ENCODE data around the gene MYCN. TPM values are rescaled to one million over a fixed set of nuclear protein-coding genes. Genes with fewer than 3 reads are reported as not detected.

MYCN gene
- total and polyA plus RNA-seq, 4 donors = 0.16 to 1.3 TPM; not detected in 2

DNA sequence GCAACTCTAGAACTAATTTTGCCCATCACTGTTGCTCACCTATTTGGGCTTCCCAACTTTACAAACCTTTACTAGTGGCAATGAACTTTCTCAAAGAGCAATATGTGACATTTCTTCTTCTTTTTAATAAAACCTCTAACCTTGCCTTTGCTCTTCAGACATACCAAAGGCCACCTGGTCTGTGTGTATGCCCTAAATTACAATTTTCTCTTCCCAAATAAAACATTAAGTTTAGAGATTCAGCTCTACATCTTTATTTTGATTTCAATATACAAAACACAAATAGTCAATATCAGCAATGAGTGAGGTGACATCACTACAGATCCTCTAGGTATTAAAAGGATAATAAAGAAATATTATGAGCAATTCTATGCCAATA is 35.1 kb upstream of the MYCN start:
- H3K4me1 ChIP-seq (ENCODE audit: control insufficient read depth in 4 of 4, insufficient read depth in 4 of 4, low read length in 3 of 4) = no peaks in the 10 kb centered on the region
- no peak overlapping the region for H3K27ac ChIP-seq (ENCODE audit: low read depth in 1 of 2, low read length in 2 of 2)
- H3K9me3 ChIP-seq (ENCODE audit: control insufficient read depth in 4 of 4, low read length in 3 of 4) = no peaks in the 10 kb centered on the region
- no peaks in the 10 kb centered on the region for H3K36me3 ChIP-seq (ENCODE audit: control insufficient read depth in 4 of 4, insufficient read depth in 3 of 4, low read depth in 1 of 4, low read length in 3 of 4)
- H3K9ac ChIP-seq (ENCODE audit: low read depth in 1 of 2, low read length in 2 of 2) = no peak overlapping the region
- no peak overlapping the region for H3K4me3 ChIP-seq (ENCODE audit: low read depth in 1 of 3, low read length in 3 of 3)
- no peaks in the 10 kb centered on the region for H3K27me3 ChIP-seq (ENCODE audit: control insufficient read depth in 4 of 4, insufficient read depth in 4 of 4, low read length in 3 of 4)
- no peak for TF ChIP-seq FOXA2 (IDR thresholded peaks at IDR 0.05)
- TF ChIP-seq SP1 (IDR thresholded peaks at IDR 0.05) = no peak
- TF ChIP-seq MAX (IDR thresholded peaks at IDR 0.05) = no peak
- TF ChIP-seq, protein P1, sequence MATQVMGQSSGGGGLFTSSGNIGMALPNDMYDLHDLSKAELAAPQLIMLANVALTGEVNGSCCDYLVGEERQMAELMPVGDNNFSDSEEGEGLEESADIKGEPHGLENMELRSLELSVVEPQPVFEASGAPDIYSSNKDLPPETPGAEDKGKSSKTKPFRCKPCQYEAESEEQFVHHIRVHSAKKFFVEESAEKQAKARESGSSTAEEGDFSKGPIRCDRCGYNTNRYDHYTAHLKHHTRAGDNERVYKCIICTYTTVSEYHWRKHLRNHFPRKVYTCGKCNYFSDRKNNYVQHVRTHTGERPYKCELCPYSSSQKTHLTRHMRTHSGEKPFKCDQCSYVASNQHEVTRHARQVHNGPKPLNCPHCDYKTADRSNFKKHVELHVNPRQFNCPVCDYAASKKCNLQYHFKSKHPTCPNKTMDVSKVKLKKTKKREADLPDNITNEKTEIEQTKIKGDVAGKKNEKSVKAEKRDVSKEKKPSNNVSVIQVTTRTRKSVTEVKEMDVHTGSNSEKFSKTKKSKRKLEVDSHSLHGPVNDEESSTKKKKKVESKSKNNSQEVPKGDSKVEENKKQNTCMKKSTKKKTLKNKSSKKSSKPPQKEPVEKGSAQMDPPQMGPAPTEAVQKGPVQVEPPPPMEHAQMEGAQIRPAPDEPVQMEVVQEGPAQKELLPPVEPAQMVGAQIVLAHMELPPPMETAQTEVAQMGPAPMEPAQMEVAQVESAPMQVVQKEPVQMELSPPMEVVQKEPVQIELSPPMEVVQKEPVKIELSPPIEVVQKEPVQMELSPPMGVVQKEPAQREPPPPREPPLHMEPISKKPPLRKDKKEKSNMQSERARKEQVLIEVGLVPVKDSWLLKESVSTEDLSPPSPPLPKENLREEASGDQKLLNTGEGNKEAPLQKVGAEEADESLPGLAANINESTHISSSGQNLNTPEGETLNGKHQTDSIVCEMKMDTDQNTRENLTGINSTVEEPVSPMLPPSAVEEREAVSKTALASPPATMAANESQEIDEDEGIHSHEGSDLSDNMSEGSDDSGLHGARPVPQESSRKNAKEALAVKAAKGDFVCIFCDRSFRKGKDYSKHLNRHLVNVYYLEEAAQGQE (IDR thresholded peaks at IDR 0.05) = no peak
- TF ChIP-seq HNF4G (IDR thresholded peaks at IDR 0.05) = no peak
- no peak for TF ChIP-seq TAF1 (conservative IDR thresholded peaks at IDR 0.05)
- no peak for TF ChIP-seq RAD21 (IDR thresholded peaks at IDR 0.05)
- TF ChIP-seq, protein P2, sequence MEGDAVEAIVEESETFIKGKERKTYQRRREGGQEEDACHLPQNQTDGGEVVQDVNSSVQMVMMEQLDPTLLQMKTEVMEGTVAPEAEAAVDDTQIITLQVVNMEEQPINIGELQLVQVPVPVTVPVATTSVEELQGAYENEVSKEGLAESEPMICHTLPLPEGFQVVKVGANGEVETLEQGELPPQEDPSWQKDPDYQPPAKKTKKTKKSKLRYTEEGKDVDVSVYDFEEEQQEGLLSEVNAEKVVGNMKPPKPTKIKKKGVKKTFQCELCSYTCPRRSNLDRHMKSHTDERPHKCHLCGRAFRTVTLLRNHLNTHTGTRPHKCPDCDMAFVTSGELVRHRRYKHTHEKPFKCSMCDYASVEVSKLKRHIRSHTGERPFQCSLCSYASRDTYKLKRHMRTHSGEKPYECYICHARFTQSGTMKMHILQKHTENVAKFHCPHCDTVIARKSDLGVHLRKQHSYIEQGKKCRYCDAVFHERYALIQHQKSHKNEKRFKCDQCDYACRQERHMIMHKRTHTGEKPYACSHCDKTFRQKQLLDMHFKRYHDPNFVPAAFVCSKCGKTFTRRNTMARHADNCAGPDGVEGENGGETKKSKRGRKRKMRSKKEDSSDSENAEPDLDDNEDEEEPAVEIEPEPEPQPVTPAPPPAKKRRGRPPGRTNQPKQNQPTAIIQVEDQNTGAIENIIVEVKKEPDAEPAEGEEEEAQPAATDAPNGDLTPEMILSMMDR (IDR thresholded peaks at IDR 0.05; ENCODE audit: low read depth, low read length, missing input control) = no peak
- TF ChIP-seq YY1 (IDR thresholded peaks at IDR 0.05) = no peak
- TF ChIP-seq NR2F2 (IDR thresholded peaks at IDR 0.05) = no peak
- TF ChIP-seq, protein P3, sequence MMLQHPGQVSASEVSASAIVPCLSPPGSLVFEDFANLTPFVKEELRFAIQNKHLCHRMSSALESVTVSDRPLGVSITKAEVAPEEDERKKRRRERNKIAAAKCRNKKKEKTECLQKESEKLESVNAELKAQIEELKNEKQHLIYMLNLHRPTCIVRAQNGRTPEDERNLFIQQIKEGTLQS (IDR thresholded peaks at IDR 0.05) = no peak
- no peak for TF ChIP-seq EGR1 (IDR thresholded peaks at IDR 0.05; ENCODE audit: low read depth in 2 of 2)
- no peak for TF ChIP-seq ZBTB33 (IDR thresholded peaks at IDR 0.05)
- no peak for TF ChIP-seq JUND (IDR thresholded peaks at IDR 0.05)
- TF ChIP-seq RXRA (IDR thresholded peaks at IDR 0.05) = no peak
- no peak for DNase-seq (ENCODE audit: low spot score)

- Histone ChIP-seq H3K27me3 (ENCODE audit: control insufficient read depth in 4 of 4, insufficient read depth in 4 of 4, low read length in 3 of 4) (no peaks in the 10 kb centered on the region), H3K4me1 (ENCODE audit: control insufficient read depth in 4 of 4, insufficient read depth in 4 of 4, low read length in 3 of 4) (no peaks in the 10 kb centered on the region), H3K36me3 (ENCODE audit: control insufficient read depth in 4 of 4, insufficient read depth in 3 of 4, low read depth in 1 of 4, low read length in 3 of 4) (no peaks in the 10 kb centered on the region), H3K27ac (ENCODE audit: low read depth in 1 of 2, low read length in 2 of 2) (no peak overlapping the region), H3K4me3 (ENCODE audit: low read depth in 1 of 3, low read length in 3 of 3) (no peak overlapping the region), H3K9me3 (ENCODE audit: control insufficient read depth in 4 of 4, low read length in 3 of 4) (no peaks in the 10 kb centered on the region), H3K9ac (ENCODE audit: low read depth in 1 of 2, low read length in 2 of 2) (no peak overlapping the region)
- WGBS = 85% methylated on average over 6 of the region's 6 CpGs
- no peak for DNase-seq (ENCODE audit: low spot score)
- TF ChIP-seq TAF1 (conservative IDR thresholded peaks at IDR 0.05) (no peak), SP1 (IDR thresholded peaks at IDR 0.05) (no peak), JUND (IDR thresholded peaks at IDR 0.05) (no peak), HNF4A (conservative IDR thresholded peaks at IDR 0.05) (no peak), MAX (IDR thresholded peaks at IDR 0.05) (no peak), YY1 (IDR thresholded peaks at IDR 0.05) (no peak), NR2F2 (IDR thresholded peaks at IDR 0.05) (no peak), ZBTB33 (IDR thresholded peaks at IDR 0.05) (no peak), RXRA (IDR thresholded peaks at IDR 0.05) (no peak), HNF4G (IDR thresholded peaks at IDR 0.05) (no peak), FOXA1 (IDR thresholded peaks at IDR 0.05) (no peak), GABPA (IDR thresholded peaks at IDR 0.05 in 1 of 2, conservative IDR thresholded peaks at IDR 0.05 in 1 of 2) (no peak)
Observed at GRCh38 chr2:15905986-15906491, 34.3 kb upstream of the MYCN start.
